Smooth muscle cell of trachea (primary cell): ENCODE results near the gene FLNA. TPM values are rescaled to one million over a fixed set of nuclear protein-coding genes. Genes with fewer than 3 reads are reported as not detected.

Experiments
- total RNA-seq: library from RNA; depleted of rRNA; stranded (reverse); fragments of >200 nt; gene quantifications from 2 replicates; pipeline ENCODE4 v1.2.1, GENCODE V29; 2014

The FLNA gene, protein sequence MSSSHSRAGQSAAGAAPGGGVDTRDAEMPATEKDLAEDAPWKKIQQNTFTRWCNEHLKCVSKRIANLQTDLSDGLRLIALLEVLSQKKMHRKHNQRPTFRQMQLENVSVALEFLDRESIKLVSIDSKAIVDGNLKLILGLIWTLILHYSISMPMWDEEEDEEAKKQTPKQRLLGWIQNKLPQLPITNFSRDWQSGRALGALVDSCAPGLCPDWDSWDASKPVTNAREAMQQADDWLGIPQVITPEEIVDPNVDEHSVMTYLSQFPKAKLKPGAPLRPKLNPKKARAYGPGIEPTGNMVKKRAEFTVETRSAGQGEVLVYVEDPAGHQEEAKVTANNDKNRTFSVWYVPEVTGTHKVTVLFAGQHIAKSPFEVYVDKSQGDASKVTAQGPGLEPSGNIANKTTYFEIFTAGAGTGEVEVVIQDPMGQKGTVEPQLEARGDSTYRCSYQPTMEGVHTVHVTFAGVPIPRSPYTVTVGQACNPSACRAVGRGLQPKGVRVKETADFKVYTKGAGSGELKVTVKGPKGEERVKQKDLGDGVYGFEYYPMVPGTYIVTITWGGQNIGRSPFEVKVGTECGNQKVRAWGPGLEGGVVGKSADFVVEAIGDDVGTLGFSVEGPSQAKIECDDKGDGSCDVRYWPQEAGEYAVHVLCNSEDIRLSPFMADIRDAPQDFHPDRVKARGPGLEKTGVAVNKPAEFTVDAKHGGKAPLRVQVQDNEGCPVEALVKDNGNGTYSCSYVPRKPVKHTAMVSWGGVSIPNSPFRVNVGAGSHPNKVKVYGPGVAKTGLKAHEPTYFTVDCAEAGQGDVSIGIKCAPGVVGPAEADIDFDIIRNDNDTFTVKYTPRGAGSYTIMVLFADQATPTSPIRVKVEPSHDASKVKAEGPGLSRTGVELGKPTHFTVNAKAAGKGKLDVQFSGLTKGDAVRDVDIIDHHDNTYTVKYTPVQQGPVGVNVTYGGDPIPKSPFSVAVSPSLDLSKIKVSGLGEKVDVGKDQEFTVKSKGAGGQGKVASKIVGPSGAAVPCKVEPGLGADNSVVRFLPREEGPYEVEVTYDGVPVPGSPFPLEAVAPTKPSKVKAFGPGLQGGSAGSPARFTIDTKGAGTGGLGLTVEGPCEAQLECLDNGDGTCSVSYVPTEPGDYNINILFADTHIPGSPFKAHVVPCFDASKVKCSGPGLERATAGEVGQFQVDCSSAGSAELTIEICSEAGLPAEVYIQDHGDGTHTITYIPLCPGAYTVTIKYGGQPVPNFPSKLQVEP (N-terminal part only)
- 1,846 and 2,620 TPM in 2 replicates for total RNA-seq

DNA sequence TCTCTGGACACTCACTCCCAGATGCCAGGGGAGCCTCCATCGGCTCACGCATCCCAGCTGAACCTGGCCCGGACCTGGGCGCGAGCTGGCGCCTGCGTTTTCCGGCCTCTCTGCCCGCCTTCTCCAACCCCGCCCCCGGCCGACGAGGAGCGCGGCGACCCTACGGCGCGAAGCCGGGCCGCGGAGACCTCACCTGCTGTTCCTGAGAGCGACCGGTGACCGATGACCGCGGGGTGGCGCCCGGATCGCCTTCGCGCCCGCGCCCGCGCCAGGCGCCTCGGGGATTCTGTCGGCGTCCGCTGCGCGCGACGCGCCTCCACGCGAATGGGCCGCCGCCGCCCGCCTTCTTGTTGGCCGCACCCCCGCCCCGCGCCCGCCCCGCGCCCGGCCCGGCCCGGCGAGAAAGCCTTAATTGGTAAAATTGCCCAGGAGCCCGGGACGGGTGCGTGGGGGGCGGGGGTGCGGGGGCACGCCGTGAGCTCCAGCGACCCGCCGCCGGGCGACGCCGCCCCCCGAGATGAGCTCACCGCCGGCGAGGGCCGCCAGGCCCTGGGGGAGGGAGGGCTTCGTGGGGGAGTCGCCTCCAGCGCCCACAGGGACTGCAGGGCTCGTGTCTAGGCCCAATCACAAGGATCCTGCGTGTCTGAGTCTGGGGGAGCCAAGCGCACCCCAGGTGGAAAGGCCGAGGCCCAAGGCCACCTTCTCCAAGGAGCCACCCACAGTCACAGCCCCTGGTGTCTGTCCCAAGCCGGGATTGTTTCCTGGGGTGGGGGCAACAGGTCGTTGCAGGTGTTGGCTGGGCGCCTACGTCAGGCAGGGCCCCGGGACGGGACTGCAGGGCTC, at the start of gene FLNA:
Gene FLNA, minus strand, starts transcription at position 322 of the 843 bp plus-strand sequence. CDS start 3,389 bp downstream, outside the sequence.

GRCh38 chrX:154409222-154409871, 34.9 kb upstream of the FLNA start, which contains the start of gene DNASE1L1:
DNASE1L1 (minus strand) TSS chrX:154409254; CDS start chrX:154405568, 3,686 bp downstream.

GRCh38 chrX:154397888-154398667, 23.6 kb upstream of the FLNA start, which contains the start of gene RPL10:
RPL10 (plus strand) TSS chrX:154398377; CDS start chrX:154398520, 143 bp downstream.

GRCh38 chrX:154378799-154379568, 4.5 kb upstream of the FLNA start, which contains the start of gene EMD:
EMD (plus strand) TSS chrX:154379295; CDS start chrX:154379485, 190 bp downstream.

Other genes with a start within 250 kb of the FLNA start
- gene OPN1LW, start 230.4 kb downstream of the FLNA start, total RNA-seq = not detected in 2 replicates
- not detected in 2 replicates for gene OPN1MW, start 192.0 kb downstream of the FLNA start, total RNA-seq
- not detected in 2 replicates for gene OPN1MW2, start 154.9 kb downstream of the FLNA start, total RNA-seq
- not detected in 2 replicates for gene OPN1MW3, start 117.1 kb downstream of the FLNA start, total RNA-seq
- 0.17 TPM in 1 of 2 replicates, not detected in the other for gene TEX28, start 79.5 kb downstream of the FLNA start, total RNA-seq
- gene TKTL1, start 78.8 kb downstream of the FLNA start, total RNA-seq = not detected in 2 replicates
- gene EMD, start 4.7 kb upstream of the FLNA start, total RNA-seq = 25.6 and 29.4 TPM in 2 replicates
- gene RPL10, start 23.7 kb upstream of the FLNA start, total RNA-seq = 1,913 and 5,394 TPM in 2 replicates
- gene DNASE1L1, start 34.6 kb upstream of the FLNA start, total RNA-seq = 60.4 and 78.9 TPM in 2 replicates
- gene TAFAZZIN, start 36.9 kb upstream of the FLNA start, total RNA-seq = 17.7 and 23.0 TPM in 2 replicates
- 68.9 and 89.0 TPM in 2 replicates for gene ATP6AP1, start 54.0 kb upstream of the FLNA start, total RNA-seq
- gene GDI1, start 62.5 kb upstream of the FLNA start, total RNA-seq = 63.3 and 141 TPM in 2 replicates
- gene FAM50A, start 69.5 kb upstream of the FLNA start, total RNA-seq = 73.3 and 85.2 TPM in 2 replicates
- gene PLXNA3, start 83.6 kb upstream of the FLNA start, total RNA-seq = 24.0 and 31.8 TPM in 2 replicates
- gene LAGE3, start 104.6 kb upstream of the FLNA start, total RNA-seq = 22.3 and 23.5 TPM in 2 replicates
- 39.0 and 75.4 TPM in 2 replicates for gene UBL4A, start 112.0 kb upstream of the FLNA start, total RNA-seq
- 21.1 and 33.6 TPM in 2 replicates for gene SLC10A3, start 116.0 kb upstream of the FLNA start, total RNA-seq
- 38.3 and 43.5 TPM in 2 replicates for gene FAM3A, start 141.6 kb upstream of the FLNA start, total RNA-seq
- 141 and 233 TPM in 2 replicates for gene G6PD, start 172.2 kb upstream of the FLNA start, total RNA-seq
- 26.5 and 28.6 TPM in 2 replicates for gene IKBKG, start 173.0 kb upstream of the FLNA start, total RNA-seq
- not detected in 2 replicates for gene CTAG1A, start 210.5 kb upstream of the FLNA start, total RNA-seq
- not detected in 2 replicates for gene CTAG1B, start 244.6 kb upstream of the FLNA start, total RNA-seq